HL-60/S4 treated with retinoic acid at 250 ng/mL for 4 days and 3 days (cell line): ENCODE data around the gene CEP112.

Experiments used
- in situ Hi-C: fragments of 300-500 bp; cut with MboI; formaldehyde crosslinking; loops from 2 replicates; pipeline ENCODE4 v1.7.0; 2022; ENCODE audit warnings: low sequenced_read_pairs

The CEP112 gene

DNA sequence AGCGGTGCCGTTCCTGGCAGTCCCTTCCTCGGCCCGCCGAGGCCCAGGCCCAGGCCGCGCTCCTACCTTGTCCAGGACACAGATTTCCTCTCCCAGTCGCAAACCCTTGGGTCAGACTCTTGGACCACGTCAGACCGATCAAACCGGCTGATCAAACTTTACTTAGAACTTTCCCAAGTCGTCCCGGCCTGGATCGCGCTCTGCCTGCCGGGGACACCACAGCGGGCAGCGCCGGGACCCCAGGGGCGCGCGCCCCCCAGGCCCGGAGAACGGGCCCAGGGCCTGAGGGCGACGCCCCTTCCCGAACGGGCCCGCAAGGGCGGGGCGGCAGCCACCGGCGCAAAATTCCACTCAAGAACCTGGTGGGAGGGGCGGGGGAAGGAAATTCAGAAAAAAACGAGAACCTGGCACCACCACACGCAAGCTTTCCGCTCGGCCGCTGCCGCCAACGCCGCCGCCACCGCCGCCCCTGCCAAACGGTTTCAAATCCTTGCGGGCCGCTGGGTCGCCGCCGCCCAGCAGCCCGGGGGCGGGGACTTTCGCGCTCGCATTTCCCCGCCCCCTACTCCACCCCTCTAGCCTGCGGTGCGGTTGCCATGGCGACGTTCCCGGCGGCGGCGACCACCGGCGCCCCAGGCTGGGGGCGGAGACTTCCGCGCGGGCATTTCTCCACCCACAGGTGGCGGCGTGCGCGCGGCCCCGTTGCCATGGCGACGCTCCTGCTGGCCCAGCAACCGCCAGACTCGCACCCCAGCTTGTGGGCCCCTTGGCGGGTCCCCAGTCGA is at the start of gene CEP112:
TSS of gene CEP112 (minus strand) at position 541 of the 785 bp plus-strand sequence.
- in situ Hi-C loops: no loop called here

DNA sequence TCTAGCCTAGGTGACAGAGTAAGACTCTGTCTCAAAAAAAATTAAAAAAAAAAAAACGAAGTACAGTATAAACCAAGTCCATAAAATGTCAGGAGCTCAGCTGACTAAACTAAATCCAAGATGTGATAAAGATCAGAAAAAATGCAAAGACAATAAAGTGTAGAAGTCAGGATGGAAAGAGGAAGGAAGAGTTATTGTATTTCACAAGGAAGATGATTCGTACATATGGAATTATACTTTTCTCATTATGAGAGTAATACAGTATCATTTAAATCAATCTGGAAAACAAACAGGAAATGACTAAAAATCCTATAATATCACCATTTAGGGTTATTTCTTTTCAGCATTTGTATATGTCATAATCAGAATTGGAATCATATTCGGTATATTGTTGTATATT is 48.7 kb upstream of the CEP112 start:
- in situ Hi-C loops: no loop called here

DNA sequence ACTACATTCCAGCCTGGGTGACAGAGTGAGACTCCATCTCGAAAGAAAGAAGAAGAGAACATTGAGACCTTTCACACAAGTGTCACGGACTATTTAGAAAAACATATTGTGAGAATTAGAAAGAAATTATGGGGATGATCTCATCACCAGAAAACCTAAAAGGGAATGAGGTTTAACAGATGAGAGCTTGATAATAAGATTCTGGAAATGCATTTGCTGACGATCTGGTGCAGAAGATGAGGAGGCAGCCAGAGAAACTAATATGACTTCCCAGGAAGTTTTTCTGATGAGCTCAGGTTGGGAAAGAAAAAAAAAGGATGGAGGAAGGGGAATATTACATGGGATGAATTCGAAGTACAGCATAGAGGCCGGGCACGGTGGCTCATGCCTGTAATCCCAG is 48.1 kb upstream of the CEP112 start:
- in situ Hi-C loops: no loop called here

DNA sequence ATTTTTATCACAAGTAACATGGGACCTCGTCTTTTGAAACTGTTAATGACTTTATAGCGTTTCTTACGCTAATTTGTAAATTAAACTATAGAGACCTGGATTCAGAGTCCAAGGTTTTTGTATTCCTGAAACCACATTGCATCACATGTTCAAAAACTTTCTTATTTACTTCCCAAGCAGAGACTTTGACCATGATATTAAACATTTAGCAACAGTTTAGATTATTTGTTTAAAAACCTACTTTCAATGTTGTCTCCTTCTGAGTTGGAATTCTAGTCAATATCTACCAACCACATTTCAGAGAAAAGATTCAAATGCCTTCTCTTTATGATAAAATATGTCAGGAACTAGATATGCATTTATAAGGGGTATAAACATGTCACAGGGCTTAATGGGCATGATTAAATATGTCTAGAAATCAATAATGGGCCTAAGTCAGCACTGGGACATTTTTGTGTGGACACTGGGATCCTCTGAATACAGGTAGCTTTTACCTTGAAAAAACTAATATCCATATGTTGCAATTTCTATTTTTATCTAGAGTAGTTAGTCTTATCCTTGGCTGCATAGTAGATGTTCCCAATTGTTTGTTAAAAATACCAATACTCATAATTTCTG is 43.6 kb upstream of the CEP112 start:
- in situ Hi-C loops: no loop called here

DNA sequence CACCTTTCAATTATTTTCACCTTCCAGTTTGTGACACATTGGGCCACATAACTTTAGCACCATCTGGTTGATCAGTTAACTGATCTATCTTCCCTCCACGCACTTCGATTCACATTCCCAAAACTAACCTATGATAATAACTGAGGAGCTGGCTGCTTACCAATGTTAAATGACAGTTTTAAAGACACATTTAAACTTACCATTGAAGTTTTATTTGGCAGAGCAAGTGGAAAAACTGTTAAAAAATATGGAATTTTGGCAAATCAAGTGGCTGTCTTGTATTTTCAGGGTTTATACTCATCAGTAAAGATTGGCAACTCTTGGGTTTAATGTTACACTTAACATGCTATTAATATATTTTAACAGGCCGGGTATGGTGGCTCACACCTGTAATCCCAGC is 42.7 kb upstream of the CEP112 start:
- in situ Hi-C loops: no loop called here

DNA sequence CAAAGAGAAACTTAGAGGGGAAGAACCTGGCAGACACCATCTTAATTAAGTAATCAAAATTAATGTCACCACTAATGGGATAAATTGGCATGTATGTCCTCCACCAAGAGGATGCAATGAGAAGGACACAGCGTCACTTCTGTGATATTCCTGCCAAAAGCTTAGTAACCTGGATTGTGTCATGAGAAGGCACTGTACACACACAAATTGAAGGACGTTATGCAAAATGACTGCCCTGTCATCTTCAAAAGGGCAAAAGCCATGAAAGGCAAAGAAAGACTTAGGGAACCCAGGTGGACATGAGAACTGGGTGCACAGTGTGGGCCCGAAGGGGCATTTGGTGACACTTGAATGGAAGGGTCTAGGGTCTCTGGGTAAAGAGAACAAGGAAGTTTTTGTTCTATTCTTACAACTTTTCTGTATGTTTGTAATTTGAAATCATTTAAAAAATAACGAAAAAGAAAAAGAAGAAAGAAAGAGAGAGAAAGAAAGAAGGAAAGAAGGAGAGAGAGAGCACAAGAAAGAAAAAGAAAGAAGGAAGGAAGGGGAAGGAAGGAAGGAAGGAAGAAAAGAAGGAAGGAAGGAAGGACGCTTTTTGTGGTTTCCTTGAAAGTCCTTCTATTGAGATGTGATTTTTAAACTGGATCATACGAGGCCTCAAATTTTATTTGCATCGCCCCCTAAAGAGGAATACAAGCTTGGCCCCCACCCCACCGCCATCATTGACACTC is 41.3 kb upstream of the CEP112 start:
- in situ Hi-C loops: no loop called here

DNA sequence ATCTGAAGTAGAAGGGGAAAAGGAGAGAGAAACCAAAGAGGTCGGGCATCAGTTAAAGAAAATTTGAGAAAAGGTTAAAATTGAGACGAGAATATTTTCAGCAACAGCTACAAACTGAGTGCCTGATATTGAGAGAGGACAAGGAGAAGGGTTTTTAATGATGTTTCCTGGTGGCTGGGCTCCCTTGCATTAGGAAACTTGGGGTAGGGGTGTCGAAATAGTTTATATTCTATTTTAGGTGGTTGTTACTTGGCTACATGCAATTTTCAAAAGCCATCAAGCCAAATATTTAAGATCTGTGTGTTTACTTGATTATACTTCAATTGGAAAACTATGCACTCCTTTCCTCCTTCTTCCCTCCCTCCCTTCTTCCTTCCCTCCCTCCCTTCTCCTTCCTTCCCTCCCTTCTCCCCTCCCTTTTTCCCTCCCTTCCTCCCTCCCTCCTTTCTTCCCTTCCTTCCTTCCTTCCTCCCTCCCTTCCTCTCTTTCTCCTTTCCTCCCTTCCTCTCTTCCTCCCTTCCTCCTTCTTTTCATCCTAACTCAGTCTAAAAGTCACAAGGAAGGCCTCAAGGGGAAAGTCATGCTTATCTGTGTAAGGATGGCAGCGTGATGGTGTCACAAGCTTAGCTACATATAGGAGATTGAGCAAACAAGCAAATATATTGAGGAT is 39.1 kb upstream of the CEP112 start:
- in situ Hi-C loops: no loop called here

DNA sequence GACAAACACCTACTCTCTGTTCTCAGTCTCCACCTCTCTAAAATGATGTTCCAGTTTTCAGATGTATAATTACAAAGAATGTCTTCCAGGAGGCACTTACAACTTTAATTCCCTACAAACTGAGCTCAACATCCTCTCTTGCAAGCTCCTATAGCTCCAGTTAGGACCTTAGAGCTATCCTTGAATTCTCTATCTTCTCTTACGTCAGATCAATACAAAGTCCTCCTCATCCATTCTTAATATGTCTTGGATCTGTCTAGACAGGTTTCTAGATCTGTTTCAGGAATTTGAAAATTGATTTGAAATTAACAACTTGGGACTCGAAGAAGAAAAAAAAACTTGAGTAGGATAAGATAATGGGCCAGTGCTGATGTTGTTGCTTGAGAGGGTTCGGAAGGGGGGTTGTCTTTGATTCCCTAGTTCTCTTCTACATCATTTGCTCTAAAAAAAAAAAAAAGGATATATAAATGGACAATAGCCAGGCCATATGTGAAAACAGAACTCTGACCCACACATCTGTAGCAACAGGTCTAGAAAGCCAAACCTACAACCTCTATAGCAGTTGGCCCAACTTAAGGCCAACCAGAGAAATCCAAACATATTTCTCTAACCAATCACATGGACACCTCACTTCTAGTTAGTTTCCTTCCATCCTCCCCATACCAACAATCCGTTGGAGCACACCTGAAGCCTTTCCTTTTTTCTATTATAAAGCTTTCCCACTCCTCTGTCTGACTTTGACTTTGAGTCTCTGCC is 38.0 kb upstream of the CEP112 start:
- in situ Hi-C loops: no loop called here

DNA sequence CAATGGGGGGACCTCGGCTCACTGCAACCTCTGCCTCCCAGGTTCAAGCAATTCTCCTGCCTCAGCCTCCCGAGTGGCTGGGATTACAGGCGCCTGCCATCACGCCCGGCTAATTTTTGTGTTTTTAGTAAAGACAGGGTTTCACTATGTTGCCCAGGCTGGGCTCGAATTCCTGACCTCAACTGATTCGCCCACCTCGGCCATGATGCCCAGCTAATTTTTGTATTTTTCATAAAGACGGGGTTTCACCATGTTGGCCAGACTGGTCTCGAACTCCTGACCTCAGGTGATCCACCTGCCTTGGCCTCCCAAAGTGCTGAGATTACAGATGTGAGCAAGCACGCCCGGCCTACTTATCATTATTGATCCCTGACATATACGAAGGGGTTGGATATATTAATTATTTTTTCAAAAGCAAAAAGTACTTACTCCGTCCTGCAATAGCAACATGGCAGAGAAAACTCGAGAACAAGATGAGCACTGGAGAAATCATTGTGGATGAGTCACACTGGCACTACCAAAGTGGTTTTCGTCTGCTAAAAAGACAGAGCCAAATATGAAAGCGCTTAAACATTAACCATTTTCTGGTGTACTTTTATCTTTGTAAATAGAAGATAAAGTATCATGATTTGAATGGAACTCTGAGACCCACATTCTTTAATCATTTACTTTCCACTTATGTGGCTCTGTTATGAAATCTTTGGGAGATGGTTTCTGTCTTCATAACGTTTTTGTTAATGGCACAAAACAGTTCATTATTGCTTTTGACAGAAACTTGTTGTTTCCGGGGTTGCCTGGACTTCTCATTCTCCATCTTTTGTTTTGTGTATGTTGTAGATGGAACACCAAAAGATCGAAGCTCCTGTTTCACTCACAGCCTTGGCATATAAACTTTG is 37.2 kb upstream of the CEP112 start, which contains the start of gene APOH:
TSS of gene APOH (minus strand) at position 529 of the 896 bp plus-strand sequence. CDS start at position 493, 36 bp downstream.
- in situ Hi-C loops: no loop called here

DNA sequence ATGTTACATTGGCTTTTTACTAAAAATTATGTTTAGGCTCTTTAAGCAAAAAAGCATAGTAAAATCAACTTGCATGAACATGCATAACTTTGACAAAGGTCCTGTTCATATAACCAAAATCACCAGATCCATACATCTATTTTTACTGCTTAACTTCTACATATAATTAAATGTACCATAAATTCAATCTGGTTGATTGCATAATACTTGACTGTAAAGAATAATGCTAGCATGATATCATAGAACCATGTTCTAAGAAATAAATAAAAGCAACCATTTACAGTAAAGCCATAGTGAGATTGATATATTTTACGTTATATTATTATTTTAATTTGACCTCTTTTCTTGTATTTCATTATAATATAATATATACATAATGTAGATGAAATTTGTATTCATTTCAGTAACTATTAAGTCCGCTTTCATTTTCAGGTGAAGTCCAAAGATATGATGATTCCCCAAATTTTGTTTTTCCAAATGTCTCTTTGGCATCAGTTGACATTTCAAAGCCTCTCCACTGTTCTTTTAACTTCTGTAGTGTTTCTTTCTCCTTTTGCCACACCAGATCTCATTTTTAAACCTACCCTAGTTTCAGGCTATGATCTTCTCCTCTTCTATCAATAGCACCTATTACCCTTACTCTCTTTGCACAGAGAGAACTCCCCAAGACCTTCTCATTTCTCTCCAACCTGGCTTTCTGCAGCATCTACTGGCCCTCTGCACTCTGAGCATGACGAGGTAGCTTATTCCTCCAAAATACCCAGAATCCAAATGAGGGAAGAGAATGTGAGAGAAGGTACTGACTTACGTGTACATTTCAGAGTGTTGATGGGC is 35.5 kb upstream of the CEP112 start:
- in situ Hi-C loops: no loop called here

DNA sequence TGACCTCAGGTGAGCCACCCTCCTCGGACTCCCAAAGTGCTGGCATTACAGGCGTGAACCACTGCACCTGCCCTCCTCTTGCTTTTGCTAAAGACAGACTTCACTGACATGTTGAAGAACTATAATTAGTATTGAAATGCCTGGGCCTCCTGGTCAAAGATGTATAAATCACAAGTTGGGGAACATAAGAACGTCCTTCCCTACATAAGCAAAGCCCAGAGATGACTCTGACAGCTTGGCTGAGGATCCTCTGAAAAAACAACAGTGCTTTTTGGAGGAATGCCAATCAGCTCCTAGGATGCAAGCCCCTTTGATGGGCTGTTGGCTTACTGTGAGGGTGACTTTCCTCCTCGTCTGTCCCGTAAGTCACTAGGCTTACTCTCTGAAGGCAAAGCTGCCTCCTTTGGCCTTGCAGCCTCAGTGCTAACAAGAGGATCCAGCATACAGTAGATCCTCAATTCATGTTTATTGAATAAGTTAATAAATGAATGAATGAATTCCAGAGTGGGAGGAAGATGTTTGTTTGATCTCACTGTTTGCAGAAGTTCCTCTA is 30.9 kb upstream of the CEP112 start:
- in situ Hi-C loops: loop anchor here (25.0 kb wide), 1 partner anchor 689 kb away; no protein-coding TSS in a partner anchor

DNA sequence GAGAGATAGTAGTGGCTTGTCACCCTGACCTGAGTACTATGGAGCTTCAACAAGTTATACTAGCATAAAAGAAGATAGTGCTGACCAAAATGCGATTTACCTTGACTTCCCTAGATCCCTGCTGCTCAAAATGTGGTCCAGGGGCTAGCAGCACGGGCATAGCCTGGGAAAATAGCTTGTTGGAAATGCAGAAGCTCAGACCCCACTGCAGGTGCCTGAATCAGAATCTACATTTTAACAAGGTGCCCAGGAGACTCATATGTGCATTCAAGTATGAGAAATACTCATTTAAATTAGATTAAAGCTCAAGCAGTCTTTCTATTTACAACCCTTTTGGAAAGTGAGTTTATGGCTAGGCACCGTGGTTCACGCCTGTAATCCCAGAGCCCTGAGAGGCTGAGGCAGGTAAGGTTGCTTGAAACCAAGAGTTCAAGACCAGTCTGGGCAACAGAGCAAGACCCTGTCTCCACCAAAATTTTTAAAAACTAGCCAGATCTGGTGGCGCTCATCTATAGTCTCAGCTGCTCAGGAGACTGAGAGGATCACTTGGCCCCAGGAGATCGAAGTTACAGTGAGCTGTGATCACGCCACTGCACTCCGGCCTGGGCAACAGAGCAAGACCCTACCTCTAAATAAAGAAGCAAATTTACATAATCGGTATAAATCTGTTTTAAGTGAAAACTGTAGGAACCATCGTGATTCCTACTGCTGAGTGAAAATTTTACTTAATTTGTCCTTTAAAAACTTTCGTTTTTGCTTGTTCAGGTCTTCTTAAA is 30.0 kb upstream of the CEP112 start:
- in situ Hi-C loops: loop anchor here (25.0 kb wide), 1 partner anchor 690 kb away; no protein-coding TSS in a partner anchor

DNA sequence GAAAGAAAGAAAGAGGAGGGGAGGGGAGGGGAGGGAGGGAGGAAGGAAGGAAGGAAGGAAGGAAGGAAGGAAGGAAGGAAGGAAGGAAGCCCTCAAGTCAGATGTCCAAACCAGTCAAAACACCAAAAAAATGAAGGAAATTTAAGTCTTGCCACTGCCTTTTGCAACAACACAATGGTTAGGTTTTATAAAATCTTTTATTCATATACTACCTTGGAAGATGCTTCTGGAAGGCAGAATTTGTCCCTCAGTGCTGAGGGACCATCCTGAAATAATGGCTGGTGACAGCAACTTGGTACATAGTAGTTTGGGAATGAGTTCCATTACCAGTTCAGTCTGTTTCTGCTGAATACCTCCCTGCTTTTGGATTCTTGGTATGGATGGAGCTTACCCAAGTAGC is 29.4 kb upstream of the CEP112 start:
- in situ Hi-C loops: loop anchor here (25.0 kb wide), 1 partner anchor 691 kb away; no protein-coding TSS in a partner anchor

DNA sequence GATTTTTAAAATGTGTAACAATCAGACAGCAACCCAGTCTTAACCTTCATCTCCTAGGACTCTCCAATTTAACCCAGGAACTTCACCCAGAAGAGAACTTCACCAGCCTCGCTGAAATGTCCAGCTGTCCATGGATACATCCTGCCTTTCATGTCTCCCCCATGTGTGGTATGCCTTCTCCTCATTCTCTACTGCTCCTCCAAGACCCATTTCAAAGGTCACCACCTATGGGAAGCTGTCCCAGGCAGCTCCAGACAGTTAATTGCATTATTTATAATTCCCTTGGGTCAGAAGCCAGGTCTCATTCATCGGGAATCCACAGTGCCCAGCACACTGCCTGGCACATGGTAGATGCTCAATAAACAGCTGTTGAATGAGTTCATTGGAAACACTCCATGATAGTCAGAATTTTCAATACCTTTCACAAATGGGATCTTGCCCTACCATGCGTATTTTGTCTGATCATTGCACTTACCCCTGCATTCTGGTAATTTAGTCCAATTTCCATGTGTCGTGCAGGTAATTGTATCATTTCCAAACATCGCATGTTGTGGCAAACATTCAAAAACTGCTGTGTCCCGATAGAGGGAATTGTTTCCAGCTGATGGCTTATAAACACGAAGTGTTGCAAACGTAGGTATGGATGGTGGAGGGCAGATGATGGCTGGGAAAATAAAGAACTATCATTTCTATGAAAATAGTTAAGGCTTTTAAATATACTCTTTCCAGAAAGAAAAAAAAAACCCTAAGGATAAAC is 28.3 kb upstream of the CEP112 start:
- in situ Hi-C loops: loop anchor here (25.0 kb wide), 1 partner anchor 692 kb away; no protein-coding TSS in a partner anchor

DNA sequence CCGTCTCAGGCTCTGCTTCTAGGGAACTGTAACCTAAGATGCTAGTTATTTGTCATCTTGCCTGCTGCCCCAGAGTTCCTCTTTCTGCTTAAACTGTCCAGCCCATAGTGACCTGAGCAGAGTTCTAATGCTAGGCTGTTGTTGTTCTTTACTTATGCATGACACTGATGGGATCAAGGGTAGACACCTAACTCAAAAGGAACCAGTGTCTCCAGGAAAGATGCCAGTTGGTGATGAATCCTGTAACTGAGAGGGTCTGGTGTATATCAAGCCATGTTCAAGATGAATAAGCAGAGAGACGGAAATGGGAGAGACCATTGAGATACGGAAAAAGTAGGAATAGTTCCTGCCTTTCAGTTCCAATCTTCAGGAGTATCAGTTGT is 23.6 kb upstream of the CEP112 start:
- in situ Hi-C loops: loop anchor here (25.0 kb wide), 1 partner anchor 697 kb away; no protein-coding TSS in a partner anchor

DNA sequence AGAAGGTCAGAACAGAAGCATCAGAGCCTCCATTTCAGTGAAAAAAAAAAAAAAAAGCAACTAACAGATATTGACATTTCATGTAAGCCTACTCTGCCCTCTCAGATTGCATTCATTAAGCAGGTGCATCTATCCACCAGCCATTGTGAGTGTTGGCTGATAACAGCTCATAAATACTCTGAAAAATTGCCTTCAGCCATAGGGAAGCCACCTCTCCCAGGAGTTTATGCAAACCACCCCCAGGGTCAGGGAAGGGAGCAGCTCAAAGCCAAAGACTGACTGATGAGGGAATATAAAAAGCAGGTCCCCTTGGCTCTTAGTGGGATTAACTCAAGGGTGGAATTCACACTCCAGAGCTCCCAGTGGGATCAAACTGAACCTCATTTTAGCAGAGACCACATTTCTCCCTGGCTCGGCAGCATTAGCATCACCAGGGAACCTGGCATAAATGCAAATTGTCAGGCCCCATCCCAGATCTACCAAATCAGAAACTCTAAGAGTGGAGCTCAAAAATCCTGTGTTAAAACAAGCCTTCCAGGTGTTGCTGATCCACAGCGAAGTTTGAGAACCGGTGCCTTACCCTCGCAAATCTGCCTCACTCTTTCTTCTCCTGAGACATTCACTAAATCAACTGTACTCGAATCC is 23.1 kb upstream of the CEP112 start:
- in situ Hi-C loops: loop anchor here (25.0 kb wide), 1 partner anchor 697 kb away; no protein-coding TSS in a partner anchor
